GM21360 (cell line): ENCODE results near the gene KLHDC3.
A peak's percentile ranks its signal among the peaks of the same experiment; 100 is the strongest.

ENCODE experiments used
- ATAC-seq: cut with Tn5 transposase; IDR thresholded peaks from one replicate; pipeline ENCODE4 v1.9.1; 2021; ENCODE audit warnings: mild to moderate bottlenecking, moderate library complexity; ENCODE audit not compliant: unreplicated experiment

The KLHDC3 gene

DNA sequence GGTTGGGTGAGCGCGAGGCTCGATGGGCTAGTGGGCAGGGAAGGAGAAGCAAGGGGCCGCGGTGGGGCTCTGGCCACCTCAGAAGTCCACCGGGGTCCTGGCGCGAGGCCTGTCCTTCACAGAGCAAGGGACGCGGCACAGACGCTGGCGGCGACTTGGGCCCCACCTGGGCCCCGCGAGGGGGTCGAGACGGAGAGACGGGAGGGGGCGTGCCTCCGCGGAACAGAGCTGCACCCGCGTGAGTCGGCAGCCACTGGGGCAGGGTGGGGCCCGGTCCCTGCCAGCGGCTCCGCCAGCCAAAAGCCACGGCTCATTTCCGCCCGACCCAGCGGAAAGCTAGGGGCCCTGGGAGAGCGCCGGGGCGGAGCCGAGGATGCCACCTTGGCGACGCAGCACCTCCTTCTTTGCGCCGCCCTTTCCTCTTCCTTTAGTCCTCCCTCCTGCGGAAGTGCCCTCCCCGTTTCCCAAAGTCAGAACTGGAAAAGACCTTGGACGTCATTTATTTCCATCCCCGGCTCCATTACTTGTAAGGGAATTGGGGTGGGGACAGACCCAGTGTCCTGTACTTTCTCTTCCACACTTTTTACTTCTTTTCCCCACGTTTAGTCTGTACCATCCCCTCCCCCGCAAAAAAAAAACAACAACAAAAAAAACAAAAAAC, 39.6 kb downstream of the KLHDC3 start, which contains the start of gene CUL7:
TSS of gene CUL7 (minus strand) at position 307 of the 661 bp plus-strand sequence. CDS start 1,063 bp downstream, outside the sequence.
- ATAC-seq, result peak; percentile 73

DNA sequence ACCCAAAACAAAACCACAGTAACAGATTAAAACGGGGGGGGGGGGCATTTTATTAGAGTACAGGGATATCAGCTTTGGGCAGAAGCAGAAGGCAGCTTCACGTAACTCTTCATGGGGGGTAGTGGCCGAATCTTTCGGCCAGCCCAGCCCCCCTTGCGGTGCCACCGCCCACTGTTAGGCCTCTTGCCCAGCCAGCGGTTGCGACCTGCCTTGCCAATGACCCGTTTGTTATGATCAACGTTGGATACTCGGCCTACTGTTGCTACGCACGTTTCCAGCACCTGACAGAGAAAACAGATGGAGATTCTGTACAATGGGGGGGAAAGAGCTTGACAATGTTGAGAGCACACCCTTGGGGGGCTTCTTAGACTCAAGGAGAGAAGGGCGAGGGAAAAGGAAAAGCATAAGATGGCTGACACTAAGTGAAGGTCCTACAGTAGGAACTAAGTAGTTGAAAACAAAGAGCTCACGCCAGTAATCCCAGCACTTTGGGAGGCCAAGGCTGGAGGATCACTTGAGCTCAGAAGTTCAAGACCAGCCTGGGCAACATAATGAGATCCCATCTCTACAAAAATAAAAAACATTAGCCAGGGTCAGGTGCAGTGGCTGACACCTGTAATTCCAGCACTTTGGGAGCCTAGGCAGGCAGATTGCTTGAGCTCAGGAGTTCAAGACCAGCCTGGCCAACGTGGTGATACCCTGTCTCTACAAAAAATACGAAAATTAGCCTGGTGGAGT, 40.3 kb downstream of the KLHDC3 start:
- no peak for ATAC-seq

- ATAC-seq, result no peak
These were observed 41.9 kb downstream of the KLHDC3 start for GRCh38 chr6:43055966-43056365.

DNA sequence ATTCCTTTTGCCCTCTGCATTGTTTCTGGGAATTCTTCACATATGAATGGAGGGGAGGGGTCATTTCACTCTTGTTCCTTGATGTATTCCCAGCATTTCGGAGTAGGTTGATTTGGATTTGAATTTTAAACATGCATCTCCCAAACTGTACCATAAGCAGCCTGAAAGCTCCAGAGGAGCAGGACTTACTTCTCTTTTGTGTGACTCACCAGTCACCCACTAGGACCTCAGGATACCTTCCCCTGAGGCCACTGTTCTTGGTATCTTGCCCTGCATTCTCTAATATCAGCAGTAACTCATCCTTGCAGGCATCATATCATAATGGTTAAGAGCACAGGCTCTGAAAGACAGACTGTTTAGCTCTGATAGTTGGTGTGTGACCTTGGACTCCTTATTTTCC, 44.5 kb downstream of the KLHDC3 start:
- no peak for ATAC-seq

DNA sequence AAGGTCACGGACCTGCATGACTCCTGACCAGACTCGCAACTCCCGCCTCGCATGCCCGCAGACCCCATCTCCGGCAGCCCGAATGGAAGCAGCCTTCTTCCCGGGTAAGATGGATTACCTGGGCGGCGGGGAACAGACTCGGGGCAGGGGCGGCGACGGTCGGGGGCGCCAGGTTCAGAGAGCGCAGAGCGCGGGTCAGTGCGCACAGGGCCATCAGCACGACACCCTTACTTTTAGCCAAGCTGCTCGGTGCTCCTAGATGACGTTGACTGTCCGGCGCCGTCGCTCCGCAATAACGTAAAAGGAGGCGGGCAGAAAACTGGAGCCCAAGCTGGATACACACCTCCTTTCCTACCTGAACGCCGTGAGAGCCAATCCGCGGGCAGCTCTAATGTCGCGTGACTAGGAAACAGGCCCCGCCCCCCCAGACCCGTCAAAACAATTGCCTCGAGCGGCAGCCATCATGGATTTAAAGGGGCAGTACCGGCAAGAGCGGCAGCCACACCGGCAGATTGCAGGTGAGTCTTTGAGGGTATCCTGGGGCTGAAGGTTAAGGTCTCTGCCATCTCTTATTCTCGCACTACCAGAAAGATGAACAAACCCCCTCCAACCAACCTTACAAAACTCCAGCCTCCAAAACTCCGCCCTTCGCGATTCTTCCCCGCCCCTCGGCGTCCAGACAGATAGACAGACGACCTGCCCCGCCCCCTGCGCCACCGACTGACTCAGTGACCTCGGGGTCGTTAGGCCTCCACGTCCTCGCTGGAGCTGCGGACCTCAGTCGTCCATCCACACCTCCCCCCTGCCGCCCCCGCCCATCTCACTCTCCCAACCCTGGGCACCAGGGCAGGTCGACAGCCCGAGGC, 45.4 kb downstream of the KLHDC3 start, which contains the start of the genes KLC4 and MRPL2:
TSS of gene KLC4 (plus strand) at position 464 of the 866 bp plus-strand sequence. CDS start 1,705 bp downstream, outside the sequence.
TSS of gene MRPL2 (minus strand) at position 267 of the 866 bp plus-strand sequence. CDS start at position 214, 53 bp downstream.
- peak; percentile 89 for ATAC-seq

DNA sequence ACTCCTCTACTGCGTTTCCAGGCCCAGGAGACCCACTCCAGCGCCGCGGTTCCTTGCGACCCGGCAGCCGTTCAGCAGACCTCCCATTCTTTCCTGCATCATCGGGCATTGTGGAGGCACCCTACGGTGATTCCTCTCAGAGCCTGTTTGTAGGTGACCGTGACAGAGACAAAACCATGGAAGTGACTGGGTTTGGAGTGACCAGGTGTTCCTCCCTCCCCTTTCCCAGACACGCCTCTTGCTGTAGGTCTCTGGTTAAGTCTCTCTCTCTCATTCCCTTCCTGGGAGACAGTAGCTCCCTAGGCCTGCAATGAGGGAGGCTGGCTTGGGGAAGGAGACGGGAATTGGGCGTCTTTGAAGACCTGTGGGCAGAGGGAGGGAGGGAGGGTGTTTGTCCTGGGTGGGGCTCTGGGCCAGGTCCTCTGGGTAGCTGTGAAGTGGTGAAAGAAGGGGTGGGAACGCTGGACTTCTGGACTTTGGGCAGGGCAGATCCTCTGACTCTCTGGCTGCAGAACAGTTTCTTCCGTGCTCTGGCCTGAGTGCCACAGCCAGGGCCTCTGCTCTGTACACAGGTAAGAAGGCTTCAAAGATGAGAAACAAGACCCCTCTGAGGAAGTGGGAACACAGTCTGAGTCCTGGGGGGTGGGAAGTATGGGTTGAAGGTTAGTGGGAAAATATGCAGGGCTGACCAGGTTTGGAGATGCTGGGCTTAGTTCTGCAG, 46.1 kb downstream of the KLHDC3 start:
- ATAC-seq, result no peak

DNA sequence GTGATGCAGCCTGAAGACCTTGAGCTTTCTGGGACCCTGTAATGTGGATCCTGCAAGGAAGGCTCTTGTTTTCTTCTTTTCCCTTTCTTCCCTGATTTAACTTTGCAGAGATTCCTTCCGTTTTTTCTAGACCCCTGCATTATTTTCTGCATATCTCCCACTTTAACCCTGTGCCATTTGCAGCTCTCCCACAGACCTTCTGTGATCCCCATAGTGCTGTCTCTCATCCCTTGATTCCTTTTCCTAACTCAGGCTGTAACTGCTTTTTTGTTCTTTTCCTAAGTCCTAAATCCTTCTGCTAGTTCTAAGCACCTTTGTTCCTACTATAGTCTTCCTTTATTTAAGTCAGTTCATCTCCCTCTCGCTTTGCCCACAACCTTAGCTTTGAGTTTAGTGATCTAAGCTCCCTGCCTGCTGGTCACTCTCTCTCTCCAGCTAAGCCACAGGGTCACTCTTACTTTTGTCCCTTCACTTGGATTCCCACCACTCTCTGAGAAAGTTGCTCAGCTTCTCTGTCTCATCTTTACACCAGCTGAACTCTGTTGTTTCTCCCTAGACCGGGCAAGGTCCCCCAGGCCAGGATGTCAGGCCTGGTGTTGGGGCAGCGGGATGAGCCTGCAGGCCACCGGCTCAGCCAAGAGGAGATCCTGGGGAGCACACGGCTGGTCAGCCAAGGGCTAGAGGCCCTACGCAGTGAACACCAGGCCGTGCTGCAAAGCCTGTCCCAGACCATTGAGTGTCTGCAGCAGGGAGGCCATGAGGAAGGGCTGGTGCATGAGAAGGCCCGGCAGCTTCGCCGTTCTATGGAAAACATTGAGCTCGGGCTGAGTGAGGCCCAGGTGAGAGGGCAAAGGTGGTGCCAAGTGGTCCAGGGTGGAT, 46.9 kb downstream of the KLHDC3 start:
- ATAC-seq, result no peak

GRCh38 chr6:43061861-43062260, 47.8 kb downstream of the KLHDC3 start:
- no peak for ATAC-seq

GRCh38 chr6:43062818-43063217, 48.8 kb downstream of the KLHDC3 start:
- no peak for ATAC-seq

- ATAC-seq, result no peak
These were observed 56.1 kb downstream of the KLHDC3 start for GRCh38 chr6:43070028-43070632.
